RCC 7860 (cell line): ENCODE measurements around the gene HERC4.
"Not testable (repeated sequence)": the region's sequence is repeated elsewhere in the genome, so short reads cannot be mapped to it uniquely, and the experiment has no call there.

Source experiments
- DNase-seq: peaks from one replicate; pipeline ENCODE4 v3.0.0-alpha.2; 2015; ENCODE audit warnings: low spot score
- FAIRE-seq: peaks from 2 replicates; lab custom pipeline; 2012; peaks lifted over from hg19 to GRCh38; lab: Jason Lieb, UNC

Gene HERC4

DNA sequence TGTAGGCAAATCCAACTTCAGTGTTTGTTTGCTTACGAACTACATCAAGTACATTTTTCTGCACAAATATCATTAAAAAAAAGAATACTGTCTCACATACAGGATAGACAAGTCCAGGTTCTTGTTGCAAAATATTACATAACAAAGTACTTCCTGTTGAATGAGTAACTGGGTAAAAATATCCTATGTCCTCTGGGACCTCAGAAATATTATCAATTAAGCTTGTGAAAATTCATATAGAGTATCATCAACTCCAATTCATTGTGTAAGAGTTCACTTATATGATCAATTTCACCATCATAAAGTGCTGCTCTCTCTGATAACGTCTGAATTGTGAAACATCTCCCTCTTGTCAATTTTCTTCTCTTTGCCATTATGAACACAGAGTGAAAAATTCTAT lies 22.6 kb downstream of the HERC4 start:
- no peak for DNase-seq
- FAIRE-seq = no peak

DNA sequence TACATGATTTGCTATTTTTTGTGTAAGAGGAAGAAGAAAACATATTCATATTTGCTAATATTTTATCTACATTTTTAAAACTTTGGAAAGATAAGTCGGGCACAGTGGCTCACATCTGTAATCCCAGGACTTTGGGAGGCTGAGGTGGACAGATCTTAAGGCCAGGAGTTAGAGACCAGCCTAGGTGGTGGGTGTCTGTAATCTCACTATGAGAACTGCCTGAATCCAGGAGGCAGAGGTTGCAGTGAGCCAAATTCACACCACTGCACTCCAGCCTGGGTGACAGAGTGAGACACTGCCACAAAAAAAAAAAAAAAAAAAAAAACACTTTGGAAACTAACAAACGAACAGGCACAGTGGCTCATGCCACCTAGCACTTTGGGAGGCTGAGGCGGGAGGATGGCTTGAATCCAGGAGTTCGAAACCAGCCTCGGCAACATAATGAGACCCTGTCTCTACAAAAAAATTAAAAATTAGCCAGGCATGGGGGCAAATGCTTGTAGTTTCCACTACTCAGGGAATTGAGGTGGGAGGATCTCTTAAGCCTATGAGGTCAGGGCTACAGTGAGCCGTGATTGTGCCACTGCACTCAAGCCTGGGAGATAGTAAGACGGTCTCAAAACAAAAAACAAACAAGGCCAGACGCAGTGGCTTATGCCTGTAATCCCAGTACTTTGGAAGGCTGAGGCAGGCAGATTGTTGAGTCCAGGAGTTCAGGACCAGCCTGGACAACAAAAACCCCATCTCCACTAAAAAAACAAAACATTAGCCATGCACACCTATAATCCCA lies 25.6 kb downstream of the HERC4 start:
- FAIRE-seq (no peak), DNase-seq (no peak)

DNA sequence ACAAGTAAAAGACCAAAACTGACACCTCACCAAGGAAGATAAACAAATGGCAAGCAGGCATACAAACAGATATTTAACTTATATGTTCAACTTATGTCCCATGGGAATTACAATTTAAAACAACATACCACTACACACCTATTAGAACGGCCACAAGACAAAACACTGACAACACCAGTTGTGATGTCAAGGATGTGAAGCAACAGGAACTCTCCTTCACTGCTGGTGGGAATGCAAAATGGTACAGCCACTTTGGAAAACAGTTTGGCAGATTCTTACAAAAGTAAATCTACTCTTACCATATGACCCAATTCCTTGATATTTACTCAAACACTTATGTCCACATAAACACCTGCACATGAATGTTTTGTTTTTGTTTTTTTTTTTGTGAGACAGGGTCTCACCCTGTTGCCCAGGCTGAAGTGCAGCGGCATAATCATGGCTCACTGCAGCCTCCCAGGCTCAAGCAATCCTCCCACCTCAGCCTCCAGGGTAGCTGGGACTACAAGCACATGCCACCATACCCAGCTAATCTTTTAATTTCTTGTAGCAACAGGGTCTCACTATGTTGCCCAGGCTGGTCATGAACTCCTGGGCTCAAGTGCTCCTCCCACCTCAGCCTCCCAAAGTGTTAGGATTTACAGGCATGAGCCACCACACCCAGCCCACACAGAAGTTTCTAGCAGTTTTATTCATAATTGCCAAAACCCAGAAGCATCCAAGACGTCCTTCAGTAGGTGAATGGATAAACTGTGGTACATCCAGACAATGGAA lies 27.3 kb downstream of the HERC4 start:
- DNase-seq (no peak), FAIRE-seq (no peak)

DNA sequence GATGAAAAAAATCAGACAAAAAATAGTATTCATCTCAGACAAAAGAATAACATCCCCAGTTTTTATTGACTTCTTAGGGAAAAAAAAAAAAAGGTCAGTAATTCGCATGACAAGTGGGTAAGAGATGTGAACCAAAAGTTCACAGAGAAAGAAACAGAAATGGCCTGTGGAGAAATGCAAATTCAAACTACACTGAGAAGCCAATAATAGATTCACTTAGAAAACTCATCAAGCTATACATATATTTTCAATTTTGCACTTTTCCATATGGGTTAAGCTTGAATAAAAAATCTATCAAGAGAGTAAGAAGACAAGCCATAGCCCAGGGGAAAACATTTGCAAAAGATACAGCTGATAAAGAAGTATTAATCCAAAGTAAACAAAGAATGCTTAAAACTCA lies 28.0 kb downstream of the HERC4 start:
- DNase-seq (no peak), FAIRE-seq (no peak)

GRCh38 chr10:68046642-68047041 lies 28.4 kb downstream of the HERC4 start:
- no peak for FAIRE-seq
- DNase-seq = no peak

DNA sequence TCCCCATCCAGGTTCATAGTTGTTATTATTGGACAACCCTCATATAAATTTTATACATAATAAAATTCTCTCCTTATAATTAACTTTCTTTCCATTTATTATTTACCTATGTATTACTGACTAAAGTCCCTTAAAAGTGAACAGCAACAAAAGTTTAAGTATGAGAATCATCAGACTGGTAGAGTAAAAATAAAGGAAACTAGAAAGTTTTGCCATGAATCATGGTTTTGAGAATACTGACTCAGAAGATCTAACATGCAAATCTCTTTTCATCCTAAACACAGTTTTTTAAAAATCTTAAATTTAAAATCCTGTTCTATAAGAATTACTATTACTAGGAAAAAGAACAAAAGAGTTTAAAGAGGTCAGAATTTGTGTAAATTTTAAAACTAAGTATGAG lies 32.1 kb downstream of the HERC4 start:
- peak; percentile 78 for FAIRE-seq
- no peak for DNase-seq

DNA sequence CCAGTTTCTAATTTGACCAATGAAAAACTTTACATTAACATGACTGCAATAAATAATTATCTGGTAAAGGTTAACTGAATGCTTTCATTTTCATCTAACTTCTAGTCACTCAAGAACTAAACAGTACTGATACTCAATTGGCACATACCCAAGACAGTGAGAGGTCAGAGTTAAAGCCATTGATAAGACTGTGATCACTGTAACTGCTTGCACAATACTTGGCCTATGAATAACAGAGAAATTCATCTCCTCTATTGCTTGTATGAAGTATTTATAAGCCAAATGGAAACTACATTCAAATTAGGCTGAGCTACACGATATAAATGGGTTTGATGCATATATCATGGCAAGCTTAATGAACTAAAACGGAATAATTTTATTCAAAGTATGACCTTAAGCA lies 43.0 kb downstream of the HERC4 start:
- FAIRE-seq = no peak
- no peak for DNase-seq

- no peak for DNase-seq
- FAIRE-seq = no peak
Measured at GRCh38 chr10:68027429-68027828, 47.7 kb downstream of the HERC4 start.

GRCh38 chr10:68023292-68023691 lies 51.8 kb downstream of the HERC4 start:
- no peak for DNase-seq
- FAIRE-seq = no peak

DNA sequence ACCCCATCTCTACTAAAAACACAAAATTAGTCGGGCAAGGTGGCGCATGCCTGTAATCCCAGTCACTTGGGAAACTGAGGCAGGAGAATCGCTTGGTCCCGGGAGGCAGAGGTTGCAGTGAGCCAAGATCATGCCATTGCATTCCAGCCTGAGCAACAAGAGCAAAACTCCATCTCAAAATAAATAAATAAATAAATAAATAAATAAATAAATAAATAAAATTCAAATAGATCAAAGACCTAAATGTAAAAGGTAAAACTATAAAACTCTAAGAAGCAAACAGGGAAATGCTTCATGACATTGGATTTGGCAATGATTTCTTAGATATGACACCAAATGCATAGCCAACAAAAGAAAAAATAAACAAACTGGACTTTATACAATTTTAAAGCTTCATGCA lies 52.8 kb downstream of the HERC4 start:
- FAIRE-seq, DNase-seq: not testable (repeated sequence)

- DNase-seq, FAIRE-seq: not testable (repeated sequence)
Measured at GRCh38 chr10:68016519-68016918, 58.6 kb downstream of the HERC4 start.

GRCh38 chr10:68010426-68010940 lies 64.6 kb downstream of the HERC4 start:
- DNase-seq = no peak
- FAIRE-seq = no peak

- FAIRE-seq = no peak
- no peak for DNase-seq
Measured at GRCh38 chr10:68007356-68007755, 67.7 kb downstream of the HERC4 start.

- FAIRE-seq = no peak
Measured at GRCh38 chr10:68001539-68001938, 73.5 kb downstream of the HERC4 start.

GRCh38 chr10:68001000-68001399 lies 74.1 kb downstream of the HERC4 start:
- DNase-seq = no peak
- no peak for FAIRE-seq

More at GRCh38 chr10:68001539-68001938, 73.5 kb downstream of the HERC4 start:
- no peak for DNase-seq

DNA sequence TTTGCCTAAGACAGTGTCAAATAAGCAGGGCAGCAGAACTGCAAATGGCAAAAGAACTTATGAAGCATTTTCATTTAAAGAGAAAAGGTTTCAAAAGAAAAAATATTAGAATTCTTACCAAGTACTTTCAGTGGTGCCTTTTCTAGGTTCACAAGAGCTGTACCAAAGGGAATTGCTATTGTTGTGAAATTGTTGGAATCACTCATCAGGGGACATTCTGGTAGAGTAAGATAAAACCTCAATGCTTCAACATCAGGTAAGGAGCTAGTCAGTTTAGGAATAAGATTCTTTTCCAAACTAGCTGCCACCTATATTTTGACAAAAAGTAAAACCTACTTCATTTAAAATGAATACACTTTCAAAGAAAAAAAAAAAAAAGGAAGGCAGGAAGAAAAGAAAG lies 85.0 kb downstream of the HERC4 start:
- DNase-seq = no peak
- FAIRE-seq = no peak

DNA sequence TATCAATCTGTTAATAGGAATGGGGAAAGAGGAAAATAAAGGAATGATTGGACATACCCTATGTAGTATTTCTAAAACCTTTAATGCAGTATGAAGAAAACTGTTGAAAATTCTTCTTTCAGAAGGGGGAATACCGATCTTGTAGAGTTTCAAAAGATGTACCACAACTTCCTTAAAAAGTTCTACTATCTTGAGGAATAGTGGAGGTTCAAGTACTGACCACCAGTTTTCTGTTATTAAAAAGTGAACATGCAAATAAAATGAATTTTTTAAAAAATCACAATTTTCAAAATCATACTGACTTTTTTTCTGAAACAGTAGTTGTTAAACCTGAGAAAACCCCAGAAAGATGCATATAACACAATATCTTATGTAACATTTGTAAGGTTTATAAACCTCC lies 86.5 kb downstream of the HERC4 start:
- DNase-seq (no peak), FAIRE-seq (no peak)

DNA sequence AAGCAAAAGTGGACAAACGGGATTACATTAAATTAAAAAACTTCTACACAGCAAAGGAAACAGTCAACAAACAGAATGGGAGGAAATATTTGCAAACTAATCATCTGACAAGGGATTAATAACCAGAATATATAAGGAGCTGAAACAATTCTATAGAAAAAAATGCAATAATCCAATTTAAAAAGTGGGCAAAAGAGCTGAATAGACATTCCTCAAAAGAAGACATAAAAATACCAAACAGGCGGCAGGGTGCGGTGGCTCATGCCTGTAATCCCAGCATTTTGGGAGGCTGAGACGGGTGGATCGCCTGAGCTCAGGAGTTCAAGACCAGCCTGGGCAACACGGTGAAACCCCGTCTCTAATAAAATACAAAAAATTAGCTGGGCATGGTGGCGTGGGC lies 92.5 kb downstream of the HERC4 start:
- DNase-seq, FAIRE-seq: not testable (repeated sequence)

- DNase-seq = no peak
- no peak for FAIRE-seq
Measured at GRCh38 chr10:67978749-67979148, 96.3 kb downstream of the HERC4 start.

- FAIRE-seq (no peak), DNase-seq (no peak)
Measured at GRCh38 chr10:67977251-67977650, 97.8 kb downstream of the HERC4 start.

DNA sequence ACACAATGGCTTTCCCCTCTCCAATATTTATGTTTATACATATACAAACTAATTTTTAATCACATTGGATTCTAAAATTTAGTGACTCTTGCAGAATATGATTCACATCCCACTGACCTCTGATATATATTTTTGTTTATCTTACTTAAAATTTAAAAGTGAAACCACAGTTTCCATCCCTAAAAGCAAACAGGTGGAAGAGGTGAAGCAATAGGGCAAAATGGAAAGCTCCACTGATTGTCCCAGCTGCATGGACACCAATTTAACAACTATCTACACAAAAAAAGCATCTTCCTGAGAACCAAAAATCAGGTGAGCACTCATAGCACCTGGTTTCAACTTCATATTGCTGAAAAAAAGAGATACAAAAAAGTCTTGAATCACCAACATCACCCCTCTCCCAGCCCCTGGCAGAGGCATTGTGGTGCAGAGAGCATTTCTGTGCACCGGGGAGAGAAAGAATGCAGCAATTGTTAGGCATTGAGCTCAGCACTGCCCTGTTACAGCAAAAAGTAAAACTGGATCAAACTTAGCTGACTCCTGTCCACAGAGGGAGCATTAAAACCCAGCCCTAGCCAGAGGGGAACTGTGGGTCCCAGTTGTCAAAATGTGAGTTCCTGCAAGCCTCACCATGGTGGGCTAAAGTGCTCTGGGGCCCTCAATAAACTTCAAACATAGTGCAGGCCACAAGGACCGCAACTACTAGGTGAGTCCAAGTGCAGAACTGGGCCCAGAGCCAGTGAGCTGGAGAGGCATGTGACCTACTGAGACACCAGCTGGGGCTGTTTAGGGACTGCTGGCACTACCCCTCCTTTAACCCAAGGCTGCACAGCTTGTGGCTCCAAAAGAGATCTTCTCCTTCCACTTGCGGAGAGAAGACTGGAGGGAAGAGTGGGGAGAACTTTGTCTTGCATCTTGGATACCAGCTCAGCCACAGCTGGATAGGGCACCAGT lies 98.5 kb downstream of the HERC4 start:
- FAIRE-seq = no peak
- DNase-seq = no peak
